ENCODE data around the gene SYDE2. TPM values are rescaled to one million over a fixed set of nuclear protein-coding genes. Genes with fewer than 3 reads are reported as not detected.

The SYDE2 gene
- total RNA-seq, 1 experiment from 2014 or later, result 19.9 TPM

GRCh38 chr1:85174503-85174902, 26.3 kb downstream of the SYDE2 start:
- Histone ChIP-seq H3K4me1 (no peaks in the 10 kb centered on the region), H3K36me3 (ENCODE audit: control insufficient read depth, insufficient read depth, low read length) (no peaks in the 10 kb centered on the region), H3K9me3 (no peaks in the 10 kb centered on the region), H3K4me3 (ENCODE audit: low read depth, low read length) (no peak overlapping the region), H3K27me3 (replicated peaks; ENCODE audit: control insufficient read depth, insufficient read depth, low read length) (no peaks in the 10 kb centered on the region)
- intact Hi-C loops (cut with micrococcal nuclease; ENCODE audit: unreplicated experiment), result no loop called here
- peaks cover 5% of the 10 kb centered on the region for H3K4me1 Mint-ChIP-seq (ENCODE audit: low read depth, unreplicated experiment)
- H3K36me3 Mint-ChIP-seq (ENCODE audit: insufficient read depth, unreplicated experiment), result peaks cover 33% of the 10 kb centered on the region
- CTCF ChIA-PET, result no interaction called here
- TF ChIP-seq CTCF (IDR thresholded peaks at IDR 0.05; ENCODE audit: insufficient read depth in 1 of 2, low read depth in 1 of 2, low read length in 1 of 2, severe bottlenecking in 1 of 2, unreplicated experiment in 1 of 2), result no peak
- no peaks in the 10 kb centered on the region for H3K9me3 Mint-ChIP-seq (ENCODE audit: unreplicated experiment)
- no peaks in the 10 kb centered on the region for H3K27me3 Mint-ChIP-seq (ENCODE audit: insufficient read depth, unreplicated experiment)
- no peak overlapping the region for H3K27ac Mint-ChIP-seq (ENCODE audit: unreplicated experiment)
- POLR2A ChIA-PET, result no interaction called here
- H3K4me3 Mint-ChIP-seq (ENCODE audit: unreplicated experiment), result no peak overlapping the region
- BruUV-seq (replicated peaks), result no TSS peak
- no peak for DNase-seq

DNA sequence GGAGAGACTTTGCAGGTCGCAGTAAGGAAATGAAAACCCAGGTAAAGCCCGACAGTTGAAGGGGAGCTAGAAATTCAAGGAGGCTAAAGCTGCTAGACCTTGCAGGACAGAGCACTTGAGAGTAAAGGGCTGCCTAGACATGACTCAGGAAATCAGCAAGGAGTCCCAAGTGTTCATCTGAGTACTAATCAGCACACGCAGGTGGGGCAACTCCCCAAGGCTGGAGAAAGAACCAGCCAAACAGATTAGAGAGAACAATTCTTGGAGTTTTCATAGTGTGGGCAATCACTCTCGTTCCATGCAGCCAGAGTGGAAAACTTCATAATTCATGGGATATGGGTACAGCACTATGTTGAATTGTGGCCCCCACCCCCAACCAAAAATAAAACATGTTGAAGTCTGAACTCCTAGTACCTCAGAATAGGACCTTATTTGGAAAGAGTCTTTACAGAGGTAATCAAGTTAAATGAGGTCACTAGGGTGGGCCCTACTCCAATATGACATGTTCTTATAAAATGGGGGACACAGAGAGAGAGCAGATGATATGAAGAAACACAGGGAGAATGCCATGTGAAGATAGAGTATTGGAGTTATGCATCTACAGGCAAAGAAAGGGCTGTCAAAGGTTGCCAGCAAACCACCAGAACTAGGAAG, 28.0 kb downstream of the SYDE2 start:
- no peaks in the 10 kb centered on the region for H3K27me3 ChIP-seq (replicated peaks; ENCODE audit: control insufficient read depth, insufficient read depth, low read length)
- H3K36me3 ChIP-seq (ENCODE audit: control insufficient read depth, insufficient read depth, low read length), result no peaks in the 10 kb centered on the region
- no peaks in the 10 kb centered on the region for H3K27me3 Mint-ChIP-seq (ENCODE audit: insufficient read depth, unreplicated experiment)
- BruUV-seq (replicated peaks), result no TSS peak
- peaks cover 37% of the 10 kb centered on the region for H3K36me3 Mint-ChIP-seq (ENCODE audit: insufficient read depth, unreplicated experiment)
- no peak for TF ChIP-seq CTCF (IDR thresholded peaks at IDR 0.05; ENCODE audit: insufficient read depth in 1 of 2, low read depth in 1 of 2, low read length in 1 of 2, severe bottlenecking in 1 of 2, unreplicated experiment in 1 of 2)
- H3K4me1 Mint-ChIP-seq (ENCODE audit: low read depth, unreplicated experiment), result peaks cover 5% of the 10 kb centered on the region
- H3K4me3 Mint-ChIP-seq (ENCODE audit: unreplicated experiment), result no peak overlapping the region
- peak overlapping the region; percentile 8 for H3K27ac Mint-ChIP-seq (ENCODE audit: unreplicated experiment)
- ChIA-PET CTCF (no interaction called here), POLR2A (no interaction called here)
- H3K4me1 ChIP-seq, result no peaks in the 10 kb centered on the region
- intact Hi-C loops (cut with micrococcal nuclease; ENCODE audit: unreplicated experiment), result no loop called here
- H3K9me3 ChIP-seq, result no peaks in the 10 kb centered on the region
- no peak for DNase-seq
- H3K9me3 Mint-ChIP-seq (ENCODE audit: unreplicated experiment), result no peaks in the 10 kb centered on the region
- no peak overlapping the region for H3K4me3 ChIP-seq (ENCODE audit: low read depth, low read length)

GRCh38 chr1:85171721-85172120, 29.1 kb downstream of the SYDE2 start:
- Histone ChIP-seq H3K9me3 (no peaks in the 10 kb centered on the region), H3K27me3 (replicated peaks; ENCODE audit: control insufficient read depth, insufficient read depth, low read length) (no peaks in the 10 kb centered on the region), H3K4me1 (no peaks in the 10 kb centered on the region), H3K4me3 (ENCODE audit: low read depth, low read length) (no peak overlapping the region), H3K36me3 (ENCODE audit: control insufficient read depth, insufficient read depth, low read length) (no peaks in the 10 kb centered on the region)
- POLR2A ChIA-PET, result no interaction called here
- Mint-ChIP-seq H3K27me3 (ENCODE audit: insufficient read depth, unreplicated experiment) (no peaks in the 10 kb centered on the region), H3K36me3 (ENCODE audit: insufficient read depth, unreplicated experiment) (peaks cover 42% of the 10 kb centered on the region), H3K27ac (ENCODE audit: unreplicated experiment) (no peak overlapping the region), H3K9me3 (ENCODE audit: unreplicated experiment) (no peaks in the 10 kb centered on the region), H3K4me1 (ENCODE audit: low read depth, unreplicated experiment) (no peaks in the 10 kb centered on the region), H3K4me3 (ENCODE audit: unreplicated experiment) (no peak overlapping the region)
- no peak for TF ChIP-seq CTCF (IDR thresholded peaks at IDR 0.05; ENCODE audit: insufficient read depth in 1 of 2, low read depth in 1 of 2, low read length in 1 of 2, severe bottlenecking in 1 of 2, unreplicated experiment in 1 of 2)
- intact Hi-C loops (cut with micrococcal nuclease; ENCODE audit: unreplicated experiment), result no loop called here
- no peak for DNase-seq
- CTCF ChIA-PET, result no interaction called here
- BruUV-seq (replicated peaks), result no TSS peak
